Keratinocyte (primary cell): Measurements from ENCODE around the gene CCDC197. TPM values are rescaled to one million over a fixed set of nuclear protein-coding genes. Genes with fewer than 3 reads are reported as not detected.

Experiments
- DNase-seq: peaks from one replicate; pipeline ENCODE4 v3.0.0-alpha.2; 2011; ENCODE audit warnings: low read depth, missing footprints, low spot score
- FAIRE-seq: peaks from 2 replicates; lab custom pipeline; 2011; peaks lifted over from hg19 to GRCh38; lab: Jason Lieb, UNC
- H2AFZ ChIP-seq: 2 replicates; pipeline ENCODE4 v1.6.0; 2012; ENCODE audit warnings: low read length, control low read depth, inconsistent platforms; ENCODE audit not compliant: control insufficient read depth
- H3K27ac ChIP-seq: 2 replicates; pipeline ENCODE4 v1.5.1; 2011; ENCODE audit warnings: low read length; ENCODE audit not compliant: control insufficient read depth, insufficient read depth
- H3K27me3 ChIP-seq: 3 replicates; pipeline ENCODE4 v1.6.0; 2011; ENCODE audit warnings: low read length; ENCODE audit not compliant: control insufficient read depth, insufficient read depth; ENCODE audit errors: extremely low read depth
- H3K36me3 ChIP-seq, 2 experiments: 2 replicates in 1 of 2; 3 replicates in 1 of 2; pipeline ENCODE4 v1.5.1; 2011; ENCODE audit warnings: low read length in 2 of 2, mild to moderate bottlenecking in 1 of 2; ENCODE audit not compliant: control insufficient read depth in 2 of 2, insufficient read depth in 2 of 2; ENCODE audit errors: extremely low read depth in 1 of 2
- H3K4me1 ChIP-seq: 3 replicates; pipeline ENCODE4 v1.5.1; 2011; ENCODE audit warnings: low read length; ENCODE audit not compliant: control insufficient read depth, insufficient read depth; ENCODE audit errors: extremely low read depth
- H3K4me2 ChIP-seq: 3 replicates; pipeline ENCODE4 v1.6.0; 2011; ENCODE audit warnings: low read depth, low read length; ENCODE audit not compliant: control insufficient read depth, insufficient read depth; ENCODE audit errors: extremely low read depth
- H3K4me3 ChIP-seq, 3 experiments: fragments of 200-600 bp in 1 of 3; sonication (generic) in 1 of 3; 2 replicates in 2 of 3; 3 replicates in 1 of 3; pipeline ENCODE4 v1.5.1; 2011 to 2016; ENCODE audit warnings: low read length in 3 of 3, mild to moderate bottlenecking in 3 of 3, control low read depth in 2 of 3, inconsistent platforms in 1 of 3, low read depth in 1 of 3, mixed read lengths in 1 of 3, mixed run types in 1 of 3, moderate library complexity in 1 of 3; ENCODE audit not compliant: control insufficient read depth in 2 of 3, insufficient read depth in 2 of 3; ENCODE audit errors: extremely low read depth in 1 of 3
- H3K79me2 ChIP-seq: 2 replicates; pipeline ENCODE4 v1.6.0; 2012; ENCODE audit warnings: low read length; ENCODE audit not compliant: control insufficient read depth, insufficient read depth
- H3K9ac ChIP-seq: 3 replicates; pipeline ENCODE4 v1.6.0; 2011; ENCODE audit warnings: low read length; ENCODE audit not compliant: control insufficient read depth, insufficient read depth; ENCODE audit errors: extremely low read depth
- H3K9me1 ChIP-seq: 3 replicates; pipeline ENCODE4 v1.6.0; 2011; ENCODE audit warnings: low read length; ENCODE audit not compliant: control insufficient read depth, insufficient read depth; ENCODE audit errors: extremely low read depth
- H3K9me3 ChIP-seq: 2 replicates; pipeline ENCODE4 v1.5.1; 2012; ENCODE audit warnings: low read depth, low read length; ENCODE audit not compliant: control insufficient read depth
- H4K20me1 ChIP-seq: 3 replicates; pipeline ENCODE4 v1.6.0; 2011; ENCODE audit warnings: low read length; ENCODE audit not compliant: control insufficient read depth, insufficient read depth; ENCODE audit errors: extremely low read depth
- EZH2 ChIP-seq: IDR thresholded peaks from one replicate; pipeline ENCODE4 v1.6.1; 2012; ENCODE audit warnings: inconsistent platforms, mild to moderate bottlenecking, low read length, moderate library complexity
- dilution Hi-C: fragments of 300-500 bp; cut with MboI; formaldehyde crosslinking; loops from one replicate; pipeline ENCODE4 v1.7.0; 2020; ENCODE audit warnings: low sequenced_read_pairs; ENCODE audit not compliant: extremely low pct_ligation_motif_present
- polyA plus RNA-seq, 5 experiments: library from polyadenylated mRNA; depleted of rRNA in 3 of 5; stranded (reverse) in 3 of 5; stranded (forward) in 1 of 5; unstranded in 1 of 5; fragments of >200 nt; gene quantifications; 1 replicate in 1 of 5; 2 replicates in 3 of 5; 3 replicates in 1 of 5; pipeline versions ENCODE4 v1.2.1 to v1.2.3, GENCODE V29; 2011 to 2012; ENCODE audit warnings: missing spikeins in 2 of 5, low read depth in 1 of 5, low replicate concordance in 1 of 5
- TF ChIP-seq, protein P1 (sequence below), 3 experiments: IDR thresholded peaks in 1 of 3; conservative IDR thresholded peaks in 1 of 3; optimal IDR thresholded peaks in 1 of 3; 2 replicates in 2 of 3; 3 replicates in 1 of 3; pipeline versions ENCODE3 to v1.5.1; 2011; ENCODE audit warnings: low read length in 3 of 3, mild to moderate bottlenecking in 3 of 3, moderate library complexity in 2 of 3, control low read depth in 1 of 3, inconsistent platforms in 1 of 3; ENCODE audit not compliant: insufficient read depth in 2 of 3; ENCODE audit errors: extremely low read depth in 1 of 3

Gene CCDC197
- polyA plus RNA-seq, 1 donor (not counting 4 experiments of a cell fraction or from before 2014, with no cell fraction given) = not detected

DNA sequence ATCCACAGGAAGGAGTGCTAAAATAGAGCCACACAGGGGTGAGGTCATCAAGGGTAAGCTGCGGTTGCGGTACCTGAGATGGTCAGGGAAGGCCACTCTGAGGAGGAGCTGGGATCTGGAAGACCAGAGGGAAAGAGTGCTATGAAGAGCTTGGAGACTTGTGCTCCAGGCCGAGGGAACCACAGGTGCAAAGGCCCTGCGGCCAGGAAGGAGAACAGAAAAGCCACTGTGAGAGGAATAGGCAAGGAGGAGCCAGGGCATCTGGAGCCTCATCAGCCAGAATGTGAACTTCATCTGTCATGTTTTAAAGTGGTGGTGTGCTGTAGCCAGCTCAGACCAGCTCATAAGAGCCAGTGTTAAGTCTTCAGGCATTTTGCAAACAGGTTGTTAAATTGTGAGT, 5.5 kb upstream of the CCDC197 start:
- no peak overlapping the region for H3K4me2 ChIP-seq
- no peak for FAIRE-seq
- no peak for DNase-seq
- no peak overlapping the region for H3K4me3 ChIP-seq
- dilution Hi-C loops = no loop called here
- no peak for TF ChIP-seq EZH2
- TF ChIP-seq, protein P1, sequence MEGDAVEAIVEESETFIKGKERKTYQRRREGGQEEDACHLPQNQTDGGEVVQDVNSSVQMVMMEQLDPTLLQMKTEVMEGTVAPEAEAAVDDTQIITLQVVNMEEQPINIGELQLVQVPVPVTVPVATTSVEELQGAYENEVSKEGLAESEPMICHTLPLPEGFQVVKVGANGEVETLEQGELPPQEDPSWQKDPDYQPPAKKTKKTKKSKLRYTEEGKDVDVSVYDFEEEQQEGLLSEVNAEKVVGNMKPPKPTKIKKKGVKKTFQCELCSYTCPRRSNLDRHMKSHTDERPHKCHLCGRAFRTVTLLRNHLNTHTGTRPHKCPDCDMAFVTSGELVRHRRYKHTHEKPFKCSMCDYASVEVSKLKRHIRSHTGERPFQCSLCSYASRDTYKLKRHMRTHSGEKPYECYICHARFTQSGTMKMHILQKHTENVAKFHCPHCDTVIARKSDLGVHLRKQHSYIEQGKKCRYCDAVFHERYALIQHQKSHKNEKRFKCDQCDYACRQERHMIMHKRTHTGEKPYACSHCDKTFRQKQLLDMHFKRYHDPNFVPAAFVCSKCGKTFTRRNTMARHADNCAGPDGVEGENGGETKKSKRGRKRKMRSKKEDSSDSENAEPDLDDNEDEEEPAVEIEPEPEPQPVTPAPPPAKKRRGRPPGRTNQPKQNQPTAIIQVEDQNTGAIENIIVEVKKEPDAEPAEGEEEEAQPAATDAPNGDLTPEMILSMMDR (optimal IDR thresholded peaks at IDR 0.05 in 1 of 3, IDR thresholded peaks at IDR 0.05 in 1 of 3, conservative IDR thresholded peaks at IDR 0.05 in 1 of 3; ENCODE audit: extremely low read depth in 1 of 3, insufficient read depth in 2 of 3, low read length in 3 of 3) = no peak
- no peaks in the 10 kb centered on the region for H4K20me1 ChIP-seq
- peaks cover 6% of the 10 kb centered on the region for H3K27me3 ChIP-seq
- no peak overlapping the region for H2AFZ ChIP-seq
- H3K79me2 ChIP-seq = no peaks in the 10 kb centered on the region
- no peak overlapping the region for H3K27ac ChIP-seq
- no peaks in the 10 kb centered on the region for H3K9me3 ChIP-seq
- H3K36me3 ChIP-seq = no peaks in the 10 kb centered on the region
- H3K9ac ChIP-seq = no peak overlapping the region
- peaks cover 11% of the 10 kb centered on the region for H3K4me1 ChIP-seq
- H3K9me1 ChIP-seq = peaks cover 3% of the 10 kb centered on the region

DNA sequence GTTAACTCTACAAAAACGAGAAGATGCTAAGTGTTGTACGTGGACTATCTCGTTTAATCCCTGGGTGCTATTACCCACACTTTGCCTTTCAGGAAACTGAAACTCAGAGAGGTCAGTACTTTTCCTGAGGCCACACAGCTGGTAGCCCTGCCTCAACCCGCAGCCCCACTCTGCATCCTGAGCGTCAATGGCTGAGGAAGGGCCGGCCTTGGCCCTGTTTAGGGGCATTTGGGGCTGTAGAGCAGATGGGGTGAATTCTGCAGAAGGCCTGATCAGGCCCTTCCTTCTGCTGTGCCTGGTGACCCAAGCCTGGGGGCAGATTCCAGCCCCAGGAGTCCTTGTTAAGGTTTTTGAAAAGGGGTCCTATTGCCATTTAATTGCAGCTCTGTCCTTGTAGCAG, 3.7 kb upstream of the CCDC197 start:
- H3K9me3 ChIP-seq = no peaks in the 10 kb centered on the region
- no peak overlapping the region for H3K9ac ChIP-seq
- no peaks in the 10 kb centered on the region for H3K79me2 ChIP-seq
- H3K4me2 ChIP-seq = no peak overlapping the region
- peaks cover 6% of the 10 kb centered on the region for H3K27me3 ChIP-seq
- no peak overlapping the region for H3K27ac ChIP-seq
- DNase-seq = no peak
- no peak for FAIRE-seq
- H3K9me1 ChIP-seq = peaks cover 3% of the 10 kb centered on the region
- peaks cover 11% of the 10 kb centered on the region for H3K4me1 ChIP-seq
- H2AFZ ChIP-seq = no peak overlapping the region
- H4K20me1 ChIP-seq = no peaks in the 10 kb centered on the region
- TF ChIP-seq, protein P1 (optimal IDR thresholded peaks at IDR 0.05 in 1 of 3, IDR thresholded peaks at IDR 0.05 in 1 of 3, conservative IDR thresholded peaks at IDR 0.05 in 1 of 3; ENCODE audit: extremely low read depth in 1 of 3, insufficient read depth in 2 of 3, low read length in 3 of 3) = no peak
- TF ChIP-seq EZH2 = no peak
- H3K4me3 ChIP-seq = no peak overlapping the region
- no peaks in the 10 kb centered on the region for H3K36me3 ChIP-seq
- dilution Hi-C loops = no loop called here
